Suppressor macrophage treated with lipopolysaccharide for 4 hours (primary cell): Measurements from ENCODE around the gene SEL1L2.
"Not testable (repeated sequence)": the region's sequence is repeated elsewhere in the genome, so short reads cannot be mapped to it uniquely, and the experiment has no call there.

Experiments used
- DNase-seq: peaks from one replicate; pipeline ENCODE4 v3.0.0-alpha.2; 2020

Gene SEL1L2

GRCh38 chr20:13990465-13990864 is at the start of gene SEL1L2:
SEL1L2 (minus strand) TSS chr20:13990614; CDS start chr20:13990534, 80 bp downstream.
- DNase-seq: no peak

- DNase-seq: no peak
These were observed 46.2 kb upstream of the SEL1L2 start for GRCh38 chr20:14036567-14036966.

GRCh38 chr20:14033310-14033709 is 42.9 kb upstream of the SEL1L2 start:
- DNase-seq: no peak

DNA sequence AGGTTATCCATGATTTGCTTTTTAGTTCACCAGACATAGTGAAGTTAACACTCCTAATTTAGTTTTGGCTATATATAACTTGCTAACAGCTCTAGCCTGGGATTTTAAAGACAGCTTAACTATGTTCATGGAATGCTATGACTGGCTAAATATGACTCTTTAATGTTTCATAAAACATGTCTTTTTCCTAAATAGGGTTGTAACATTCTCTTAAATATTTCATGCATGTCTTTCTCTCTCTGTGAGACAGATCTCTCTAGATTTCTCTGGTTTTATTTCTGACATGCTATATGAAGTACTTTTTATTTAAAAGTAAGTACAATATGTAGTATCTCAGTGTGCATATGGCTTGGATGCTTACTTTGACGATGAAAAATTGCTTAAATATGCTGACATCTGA is 40.6 kb upstream of the SEL1L2 start:
- DNase-seq: no peak

DNA sequence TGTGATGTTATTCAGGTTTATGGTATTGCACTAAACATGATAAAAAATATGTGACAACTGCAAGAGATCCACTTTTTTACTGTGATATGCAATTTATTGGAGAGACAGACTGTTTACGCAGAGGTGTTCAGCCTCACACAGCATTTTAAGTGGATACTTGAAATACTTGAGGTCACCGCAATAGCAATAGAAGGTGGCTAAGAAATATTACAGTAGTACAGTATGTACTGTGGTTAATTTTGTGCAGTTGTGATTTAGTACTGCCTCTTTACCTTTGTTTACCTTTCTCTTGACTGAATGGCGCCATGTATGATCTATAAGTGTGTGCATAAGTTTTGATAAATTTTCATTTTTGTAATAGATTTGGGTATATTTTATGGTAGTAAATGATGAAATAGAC is 22.3 kb upstream of the SEL1L2 start:
- DNase-seq: no peak

DNA sequence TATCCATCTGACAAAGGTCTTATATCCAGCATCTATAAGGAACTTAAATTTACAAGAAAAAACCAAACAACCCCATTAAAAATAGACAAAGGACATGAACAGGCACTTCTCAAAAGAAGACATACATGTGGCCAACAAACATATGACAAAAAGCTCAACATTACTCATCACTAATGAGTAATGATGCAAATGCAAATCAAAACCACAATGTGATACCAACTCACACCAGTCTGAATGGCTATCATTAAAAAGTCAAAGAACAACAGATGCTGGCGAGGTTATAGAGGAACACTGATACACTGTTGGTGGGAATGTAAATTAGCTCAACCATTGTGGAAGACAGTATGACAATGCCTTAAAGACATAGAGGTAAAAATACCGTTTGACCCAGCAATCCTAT is 18.8 kb upstream of the SEL1L2 start:
- no peak for DNase-seq

DNA sequence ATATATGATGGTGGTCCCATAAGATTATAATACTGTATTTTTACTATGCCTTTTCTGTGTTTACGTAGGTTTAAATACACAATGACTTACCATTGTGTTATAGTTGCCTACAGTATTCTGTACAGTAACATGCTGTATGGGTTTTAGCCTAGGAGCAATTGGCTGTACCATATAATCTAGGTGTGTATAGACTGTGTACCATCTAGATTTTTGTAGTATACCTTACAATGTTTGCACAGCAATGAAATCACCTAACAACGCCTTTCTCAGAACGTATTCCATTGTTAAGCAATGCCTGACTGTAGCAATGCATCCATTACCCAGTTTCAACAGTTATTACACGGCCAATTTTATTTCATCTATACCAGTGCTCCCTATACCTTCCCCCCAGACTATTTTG is 15.6 kb upstream of the SEL1L2 start:
- DNase-seq: no peak

GRCh38 chr20:14000917-14001316 is 10.5 kb upstream of the SEL1L2 start:
- no peak for DNase-seq

DNA sequence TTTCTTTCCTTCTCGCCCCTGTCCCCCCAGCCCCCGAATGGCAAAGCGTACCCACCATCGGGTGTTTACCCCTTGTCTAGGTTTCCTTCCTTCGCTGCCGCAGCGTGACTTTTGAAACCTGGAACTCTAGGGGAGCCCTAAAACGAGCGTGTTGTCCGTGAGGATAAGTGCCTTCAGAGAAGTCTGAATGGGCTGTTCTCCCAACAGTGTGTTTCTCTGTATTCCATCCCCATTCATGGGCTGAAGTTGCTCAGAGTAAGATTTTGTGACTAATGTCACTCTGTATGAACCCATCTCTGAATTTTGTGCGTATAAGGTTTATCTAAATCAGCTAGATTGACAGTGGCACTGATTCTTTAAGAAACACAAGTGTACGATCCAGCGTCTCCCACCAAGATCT is 5.9 kb upstream of the SEL1L2 start:
- no peak for DNase-seq

DNA sequence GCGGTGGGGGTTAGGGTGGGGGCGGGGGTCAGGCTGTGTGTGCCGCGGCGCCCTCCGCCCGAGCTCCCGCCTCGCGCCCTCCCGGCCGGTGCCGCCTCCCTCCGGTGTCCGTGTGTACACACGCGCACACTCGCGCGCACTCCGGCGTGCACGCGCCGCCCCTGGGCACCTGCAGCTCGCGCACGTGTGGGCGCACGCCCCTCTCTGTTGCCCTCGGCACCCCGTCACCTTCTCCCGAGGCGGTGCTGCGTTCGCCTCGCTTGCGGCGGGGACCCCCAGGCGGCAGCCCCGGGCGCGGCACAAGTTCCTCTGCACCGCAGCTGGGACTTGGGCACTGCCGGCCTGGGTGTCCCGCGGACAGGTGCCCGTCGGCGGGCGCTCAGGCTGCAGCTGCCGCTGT is 5.4 kb upstream of the SEL1L2 start:
- peak; percentile 1 for DNase-seq

DNA sequence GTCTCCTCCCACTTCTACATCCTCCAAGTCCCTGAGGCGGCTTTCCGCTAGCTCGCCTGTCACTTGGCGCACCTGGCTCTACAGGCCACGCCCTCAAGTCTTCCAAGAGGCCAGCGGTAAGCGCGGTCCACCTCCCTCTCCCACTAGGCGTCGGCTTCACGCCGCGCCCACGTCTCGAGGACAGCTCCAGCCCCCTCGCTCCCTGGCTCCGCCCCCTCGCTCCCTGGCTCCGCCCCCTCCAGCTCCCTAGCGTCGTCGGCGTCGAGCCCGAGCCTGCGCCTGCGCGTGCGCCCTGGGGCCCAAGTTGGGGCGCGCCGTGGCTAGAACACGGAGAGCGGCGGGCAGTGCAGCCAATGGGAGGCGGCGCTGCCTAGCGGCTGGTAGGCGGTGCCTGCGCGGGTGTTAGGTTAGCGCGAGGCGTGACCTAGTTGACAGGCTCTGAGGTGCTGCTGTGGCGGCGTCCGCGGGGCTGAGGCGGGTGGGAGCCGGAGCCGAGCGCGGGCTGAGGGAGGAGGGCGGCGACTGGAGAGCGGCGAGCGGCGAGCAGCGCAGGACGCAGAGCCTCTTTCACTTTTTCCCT is 4.8 kb upstream of the SEL1L2 start, which contains the start of gene MACROD2:
Gene MACROD2, plus strand, starts transcription at position 431 of the 580 bp plus-strand sequence.
- DNase-seq: peak; percentile 90

DNA sequence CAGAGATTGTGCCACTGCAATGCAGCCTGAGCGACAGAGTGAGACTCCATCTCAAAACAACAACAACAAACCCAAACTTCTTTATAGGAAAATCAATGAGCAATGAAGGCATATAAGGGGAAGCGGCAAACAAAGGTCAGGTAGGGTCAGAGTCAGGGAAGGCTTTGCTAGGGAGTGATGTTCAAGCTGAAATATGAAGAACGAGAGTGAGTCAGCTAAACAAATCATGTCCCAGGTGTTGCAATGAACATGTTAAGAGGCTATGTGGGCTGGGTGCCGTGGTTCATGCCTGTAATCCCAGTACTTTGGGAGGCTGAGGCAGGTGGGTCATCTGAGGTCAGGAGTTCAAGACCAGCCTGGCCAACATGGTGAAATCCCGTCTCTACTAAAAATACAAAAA is 1.5 kb upstream of the SEL1L2 start:
- DNase-seq: not testable (repeated sequence)

- DNase-seq: no peak
These were observed 897 bp upstream of the SEL1L2 start for GRCh38 chr20:13991311-13991710.

DNA sequence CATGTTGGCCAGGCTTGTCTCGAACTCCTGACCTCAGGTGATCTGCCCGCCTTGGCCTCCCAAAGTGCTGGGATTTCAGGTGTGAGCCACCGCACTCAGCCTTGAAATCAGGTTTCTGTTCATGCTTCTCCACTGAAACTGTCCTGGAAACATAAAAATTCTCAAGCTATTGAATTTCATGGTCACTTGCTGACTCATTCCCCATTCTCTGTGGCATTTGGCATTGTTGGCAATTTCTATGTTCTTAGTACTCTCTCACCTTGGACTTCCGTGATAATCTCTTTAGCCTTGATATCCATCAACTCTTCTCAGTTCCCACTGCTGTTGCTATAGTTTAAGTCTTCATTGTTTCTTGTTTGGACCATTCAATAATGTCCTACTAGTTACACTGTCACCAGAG is 6.2 kb downstream of the SEL1L2 start:
- no peak for DNase-seq

DNA sequence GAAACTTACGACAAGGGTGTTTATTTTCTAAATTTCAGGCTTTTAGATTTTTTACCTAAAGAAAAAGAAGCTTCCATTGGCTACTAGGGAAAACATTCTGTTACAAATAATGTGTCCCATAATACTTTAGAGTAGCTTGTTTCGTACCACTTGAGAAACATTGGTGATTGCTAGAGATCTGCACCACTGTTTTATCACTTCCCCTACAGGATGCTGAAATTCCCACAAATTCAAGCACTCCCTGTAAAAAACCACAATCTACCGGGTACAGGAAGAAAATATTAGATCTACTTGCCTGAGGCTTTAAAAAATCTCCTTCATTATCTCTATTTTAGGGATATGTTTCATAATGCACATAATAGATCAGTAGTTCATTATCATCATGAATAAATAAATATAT is 29.9 kb downstream of the SEL1L2 start:
- DNase-seq: no peak

DNA sequence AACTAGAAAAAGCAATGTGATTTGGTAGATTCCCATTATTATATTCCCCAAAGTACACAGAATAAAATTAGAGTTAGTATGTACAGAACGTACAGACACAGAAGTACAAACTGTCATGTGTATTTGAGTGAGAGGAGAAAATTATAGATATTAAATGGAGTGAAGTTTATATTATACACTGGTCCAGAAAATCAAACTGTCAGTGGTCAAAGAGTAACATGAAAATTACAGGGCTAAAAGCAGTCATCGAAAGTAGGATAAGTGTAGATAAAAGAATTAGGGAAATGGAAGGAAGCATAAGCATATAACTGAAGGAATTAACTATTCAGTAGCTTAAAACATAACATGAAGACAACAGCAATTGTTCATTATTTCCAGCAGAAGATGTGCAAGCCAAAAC is 30.3 kb downstream of the SEL1L2 start:
- DNase-seq: no peak

- no peak for DNase-seq
These were observed 37.2 kb downstream of the SEL1L2 start for GRCh38 chr20:13953227-13953626.

- DNase-seq: no peak
These were observed 42.7 kb downstream of the SEL1L2 start for GRCh38 chr20:13947719-13948118.

DNA sequence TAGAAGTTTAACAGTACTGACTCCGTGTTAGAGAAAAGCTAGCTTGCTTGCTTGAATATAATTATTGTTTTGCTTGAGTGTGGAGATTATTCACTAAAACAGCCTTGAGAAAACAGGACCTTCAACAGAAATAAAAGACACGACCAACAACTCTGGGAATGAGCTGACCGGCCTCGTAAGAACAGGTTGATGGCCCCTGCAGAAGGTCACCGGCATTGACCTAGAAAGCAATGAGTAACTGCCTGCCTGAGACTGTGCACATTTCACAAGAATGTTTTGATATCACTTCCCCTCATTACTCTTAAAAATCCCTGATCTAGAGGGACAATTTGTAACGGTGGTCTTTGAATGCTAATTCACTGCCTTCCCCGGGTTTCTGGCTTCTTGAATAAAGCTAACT is 49.4 kb downstream of the SEL1L2 start:
- DNase-seq: no peak

DNA sequence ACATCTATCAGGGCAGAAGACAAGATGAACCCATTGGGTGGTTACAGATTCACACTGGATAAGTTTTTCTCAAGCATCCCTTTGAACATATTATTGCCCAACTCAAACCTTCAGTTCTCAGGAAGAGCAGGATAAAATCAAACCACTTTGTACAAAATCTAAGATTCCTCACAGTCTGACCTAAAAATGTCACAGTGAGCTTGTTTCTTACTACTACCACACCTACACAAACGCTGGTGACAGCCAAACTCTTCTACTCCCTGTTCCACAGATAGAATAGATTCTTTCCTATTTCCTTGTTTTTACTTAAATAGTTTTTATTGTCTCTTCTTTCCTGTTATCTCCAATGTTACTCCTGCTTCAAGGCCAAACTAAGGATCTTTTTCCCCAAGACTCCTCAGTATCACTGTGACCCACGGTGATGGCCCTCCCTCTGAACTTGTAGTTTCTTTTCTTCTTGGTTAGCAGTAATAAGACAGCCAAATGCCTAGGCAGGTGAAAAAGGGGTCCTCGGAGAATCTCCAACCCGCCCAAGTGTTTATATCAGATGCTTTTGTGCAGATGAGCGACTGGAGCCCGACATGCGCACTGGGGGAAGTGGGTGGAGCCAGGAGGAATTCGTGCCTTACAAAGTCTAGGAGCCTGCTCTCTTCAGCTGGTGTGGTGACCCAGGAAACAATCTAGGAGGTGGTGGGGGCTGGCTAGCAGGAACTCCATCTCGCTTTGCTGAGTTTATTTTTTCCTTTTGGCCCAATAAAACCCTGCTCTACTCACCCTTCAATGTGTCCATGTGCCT is 53.4 kb downstream of the SEL1L2 start:
- no peak for DNase-seq

DNA sequence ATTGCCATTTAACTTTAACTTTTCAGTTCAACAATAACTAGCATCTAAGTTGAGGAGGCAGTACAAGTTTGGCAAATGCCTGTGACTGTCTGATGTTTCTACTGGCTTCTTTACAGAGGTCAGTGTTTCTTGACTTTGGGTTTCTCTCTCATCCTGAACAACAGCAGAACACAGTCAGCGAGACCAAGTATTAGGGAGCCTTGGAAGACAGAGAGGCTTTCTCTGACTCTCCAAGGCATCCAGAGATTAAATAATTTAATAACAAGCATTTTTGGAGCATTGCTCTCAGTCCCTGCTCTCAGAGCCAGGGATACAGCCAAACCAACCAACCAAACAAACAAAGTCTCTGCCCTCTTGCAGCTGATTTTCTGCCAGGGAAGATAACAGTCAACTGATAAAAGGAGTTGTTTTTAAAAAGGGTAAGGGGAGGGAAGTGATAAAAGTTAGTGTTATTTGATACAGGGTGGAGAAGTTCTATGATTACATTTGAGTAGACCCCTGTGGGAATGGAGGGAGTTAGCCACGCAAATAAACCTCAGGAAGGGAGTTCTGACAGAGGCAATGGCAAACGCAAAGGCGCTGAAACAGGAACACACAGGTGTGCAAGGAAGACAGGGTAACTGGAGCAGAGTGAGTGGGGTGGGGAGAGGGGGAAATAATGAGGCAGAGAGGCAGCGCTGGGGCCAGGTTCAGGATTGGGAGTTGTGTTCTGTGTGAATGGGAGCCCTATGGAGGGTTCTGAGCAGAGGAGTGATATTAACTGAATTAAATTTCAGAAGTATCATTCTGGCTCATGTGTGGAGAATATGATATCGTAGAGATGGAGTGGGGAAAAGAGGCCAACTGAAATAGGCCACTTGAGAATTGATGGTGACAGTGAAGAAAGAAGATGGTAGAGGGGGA is 55.2 kb downstream of the SEL1L2 start:
- no peak for DNase-seq

GRCh38 chr20:13930281-13930680 is 60.1 kb downstream of the SEL1L2 start:
- DNase-seq: no peak

GRCh38 chr20:13929836-13930235 is 60.6 kb downstream of the SEL1L2 start:
- DNase-seq: no peak

- DNase-seq: no peak
These were observed 61.5 kb downstream of the SEL1L2 start for GRCh38 chr20:13928901-13929300.
